Embryonic facial prominence (tissue), 1 donor: ENCODE data around the gene STX10.

ENCODE experiments used
- DNase-seq: peaks from one replicate; pipeline ENCODE4 v3.0.0-alpha.2; 2016; ENCODE audit errors: extremely low spot score

The STX10 gene

DNA sequence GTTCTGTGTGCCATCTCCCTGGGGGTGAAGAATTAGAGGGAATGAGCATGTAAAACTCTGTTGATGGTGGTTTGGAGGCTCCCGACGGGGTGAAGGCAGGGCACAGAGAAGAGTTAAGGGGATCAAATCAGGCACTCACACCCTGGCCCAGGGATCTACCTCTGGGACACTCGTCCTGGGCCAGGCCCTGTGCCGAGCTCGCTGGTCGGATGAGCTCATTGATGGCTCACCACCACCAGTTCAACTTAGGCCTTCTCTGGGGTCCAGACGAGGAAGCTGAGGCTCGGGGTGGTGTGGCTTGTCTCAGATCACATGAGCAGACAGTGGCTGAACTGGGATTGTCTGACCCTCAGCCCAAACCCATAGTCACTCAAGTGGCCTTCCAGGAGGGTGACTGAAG lies 30.5 kb downstream of the STX10 start:
- DNase-seq: no peak

GRCh38 chr19:13118424-13119193 lies 31.6 kb downstream of the STX10 start:
- no peak for DNase-seq

DNA sequence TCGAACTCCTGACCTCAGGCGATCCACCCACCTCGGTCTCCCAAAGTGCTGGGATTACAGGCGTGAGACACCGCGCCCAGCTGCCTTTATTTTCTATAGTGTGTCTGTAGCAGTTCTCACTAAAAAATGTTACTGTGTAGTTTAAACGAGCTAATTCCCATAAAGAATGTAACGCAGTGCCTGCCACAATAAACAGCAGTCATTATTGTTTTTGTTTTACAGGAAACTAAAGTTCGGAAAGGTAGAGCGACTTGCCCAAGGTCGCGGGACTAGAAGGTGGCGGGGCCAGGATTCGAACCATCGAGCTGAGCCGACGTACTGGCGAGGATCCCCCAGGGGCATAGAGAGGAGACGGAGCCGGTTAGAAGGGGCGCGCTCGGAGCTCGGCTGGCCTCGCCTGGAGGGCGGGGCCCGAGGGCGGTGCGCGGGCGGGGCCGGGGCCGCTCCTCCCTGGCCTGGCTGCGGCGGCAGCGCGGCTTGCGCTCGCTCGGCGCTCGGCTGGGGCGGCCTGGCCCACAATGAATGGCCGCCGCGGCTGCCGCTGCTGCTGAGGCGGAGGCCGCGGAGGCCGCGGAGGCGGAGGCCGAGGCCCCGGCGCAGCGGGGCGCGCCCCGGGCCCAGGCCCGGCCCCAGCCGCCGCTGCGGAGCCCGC lies 32.3 kb downstream of the STX10 start, which contains the start of gene NACC1:
Gene NACC1 (plus strand): TSS at position 493 of the 652 bp plus-strand sequence. CDS start 16,944 bp downstream, outside the sequence.
- peak; percentile 89 for DNase-seq

- DNase-seq: no peak
These were observed 32.9 kb downstream of the STX10 start for GRCh38 chr19:13117176-13117771.

DNA sequence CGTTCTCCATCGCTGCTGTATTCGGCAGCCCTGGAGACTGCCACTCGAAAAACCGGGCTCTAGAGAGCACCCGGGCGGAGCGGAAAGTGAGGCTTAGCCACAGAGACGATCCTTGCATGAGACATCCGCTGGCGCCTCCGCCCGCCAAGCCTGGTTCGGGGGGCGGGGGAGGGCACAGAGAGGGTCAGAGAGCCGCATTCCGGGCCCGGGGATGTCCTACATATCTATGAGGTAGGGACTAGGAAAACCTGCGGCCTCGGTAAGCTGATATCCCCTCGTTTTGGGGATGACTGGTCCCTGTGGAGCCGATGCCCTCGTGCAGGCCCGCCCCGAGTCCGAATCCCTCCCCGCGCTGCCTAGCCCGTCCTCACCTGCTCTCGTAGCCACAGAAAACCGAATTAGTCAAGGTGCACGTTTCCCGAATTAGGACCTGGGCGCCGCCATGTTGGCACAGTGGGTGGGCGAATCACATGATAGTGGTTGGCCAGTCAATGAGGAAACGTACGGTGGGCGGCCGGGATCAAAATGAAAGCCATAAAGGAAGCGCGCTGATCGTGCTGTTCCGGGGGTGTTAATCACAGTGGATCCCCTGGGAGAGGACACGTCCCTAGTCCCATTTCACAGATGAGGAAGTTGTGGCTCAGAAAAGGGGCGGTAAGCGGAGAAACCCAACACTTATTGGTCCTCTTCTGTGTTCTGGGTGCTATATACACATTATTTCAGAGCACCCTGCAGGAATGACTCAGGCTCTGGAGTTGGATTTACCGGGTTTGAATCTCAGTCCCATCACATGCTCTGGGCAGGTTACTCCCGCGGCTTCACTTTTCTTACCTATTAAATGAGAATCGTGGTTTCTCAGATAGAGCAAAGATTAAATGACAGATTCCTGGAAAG lies 33.6 kb downstream of the STX10 start, which contains the start of gene TRMT1:
Gene TRMT1 (minus strand): TSS at position 459 of the 894 bp plus-strand sequence. CDS start 341 bp downstream, at position 118.
- DNase-seq: peak; percentile 83

- no peak for DNase-seq
These were observed 34.3 kb downstream of the STX10 start for GRCh38 chr19:13115936-13116281.

DNA sequence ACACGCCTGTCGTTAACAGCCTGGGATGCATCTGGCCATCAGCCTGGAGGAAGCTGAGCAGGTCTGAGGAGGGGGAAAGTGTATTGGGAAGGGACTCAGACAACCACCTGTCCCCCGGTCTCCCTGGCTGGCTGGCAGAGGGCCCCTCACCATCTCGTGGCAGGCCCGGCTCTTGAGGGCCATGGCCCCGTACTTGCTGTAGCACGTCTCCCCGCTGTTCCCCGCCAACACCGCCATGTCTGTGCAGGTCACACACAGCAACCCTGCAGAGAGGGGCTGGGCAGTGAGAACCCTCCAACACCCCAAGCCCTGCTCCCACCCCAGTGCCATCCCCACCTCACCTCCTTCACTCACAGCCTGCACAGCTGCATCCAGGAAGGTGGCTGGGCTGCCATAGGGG lies 37.6 kb downstream of the STX10 start:
- DNase-seq: no peak

- no peak for DNase-seq
These were observed 40.0 kb downstream of the STX10 start for GRCh38 chr19:13110099-13110610.

DNA sequence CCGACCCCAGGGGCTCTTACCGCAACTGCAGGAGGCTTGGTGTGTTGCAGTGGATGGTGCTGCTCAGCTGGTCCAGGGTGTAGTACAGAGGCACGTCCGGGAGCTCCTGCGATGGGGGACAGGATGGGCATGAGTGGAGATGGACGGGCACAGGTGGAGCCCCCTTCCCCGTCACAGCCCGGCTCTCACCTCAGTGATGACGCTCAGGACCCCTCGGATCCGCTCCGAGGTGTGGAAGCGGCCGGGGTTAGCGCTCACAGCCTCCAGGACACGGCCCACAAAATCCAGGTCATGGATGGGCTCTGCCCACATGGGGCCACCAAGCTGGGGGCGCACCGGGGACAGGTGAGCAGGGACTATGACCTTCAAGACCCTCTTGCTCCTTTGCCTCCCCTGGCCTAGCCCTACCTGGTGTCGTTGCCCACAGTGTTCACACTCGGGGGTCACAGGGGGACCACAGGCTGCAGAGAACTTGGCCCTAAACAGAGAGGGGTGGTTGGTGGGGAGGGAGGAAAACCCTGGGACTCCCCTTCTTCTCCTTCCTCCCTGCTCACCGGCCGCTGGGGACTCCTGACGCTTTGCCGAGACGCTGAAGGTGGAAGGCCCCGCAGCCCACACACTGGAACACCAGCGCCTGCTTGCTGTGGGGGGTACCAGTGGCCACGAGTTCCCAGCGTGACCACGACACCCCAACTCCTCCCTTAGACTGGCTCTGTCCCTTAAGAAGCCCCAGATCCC lies 40.6 kb downstream of the STX10 start:
- DNase-seq: no peak

DNA sequence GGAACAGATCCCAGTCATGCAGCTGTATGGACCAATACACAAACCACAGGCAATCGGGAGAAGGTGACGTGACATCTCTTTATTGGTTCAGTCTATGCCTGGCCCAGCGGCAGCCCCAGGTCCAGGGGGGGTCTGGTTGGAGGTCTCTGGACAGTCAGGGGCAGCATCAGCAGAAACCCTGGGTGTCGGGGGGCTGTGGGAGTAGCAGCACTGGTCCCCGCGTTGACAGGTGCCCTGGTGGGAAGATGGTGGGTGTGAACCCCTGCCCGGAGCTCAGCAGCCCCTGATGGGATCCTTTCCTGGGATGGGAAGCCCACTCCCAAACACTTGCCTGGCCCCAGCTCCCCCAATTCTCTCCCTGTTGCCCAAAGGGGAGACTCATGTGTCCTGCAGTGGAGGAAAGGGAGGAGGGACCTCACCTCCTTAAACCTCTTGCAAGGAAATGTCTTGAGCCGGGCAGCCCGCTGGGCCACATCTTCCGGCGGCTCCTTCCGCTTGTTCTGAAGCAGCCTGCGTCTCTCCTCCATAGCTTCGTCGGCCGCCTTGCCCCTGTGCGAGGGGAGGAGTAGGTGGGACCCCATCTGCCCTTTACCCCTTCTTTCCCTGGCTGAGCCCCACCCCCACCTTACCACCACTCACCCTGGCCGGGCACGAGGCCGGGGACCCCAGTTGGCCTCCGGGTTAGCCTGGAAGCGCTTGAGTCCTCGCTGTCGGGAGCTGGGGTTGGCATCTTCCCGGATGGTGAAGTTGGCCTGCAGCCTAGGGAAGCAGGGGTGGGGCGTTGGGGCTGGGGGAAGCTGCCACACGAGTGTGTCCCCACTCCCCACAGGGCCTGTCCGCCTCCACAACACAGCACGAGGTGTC lies 45.1 kb downstream of the STX10 start:
- no peak for DNase-seq

DNA sequence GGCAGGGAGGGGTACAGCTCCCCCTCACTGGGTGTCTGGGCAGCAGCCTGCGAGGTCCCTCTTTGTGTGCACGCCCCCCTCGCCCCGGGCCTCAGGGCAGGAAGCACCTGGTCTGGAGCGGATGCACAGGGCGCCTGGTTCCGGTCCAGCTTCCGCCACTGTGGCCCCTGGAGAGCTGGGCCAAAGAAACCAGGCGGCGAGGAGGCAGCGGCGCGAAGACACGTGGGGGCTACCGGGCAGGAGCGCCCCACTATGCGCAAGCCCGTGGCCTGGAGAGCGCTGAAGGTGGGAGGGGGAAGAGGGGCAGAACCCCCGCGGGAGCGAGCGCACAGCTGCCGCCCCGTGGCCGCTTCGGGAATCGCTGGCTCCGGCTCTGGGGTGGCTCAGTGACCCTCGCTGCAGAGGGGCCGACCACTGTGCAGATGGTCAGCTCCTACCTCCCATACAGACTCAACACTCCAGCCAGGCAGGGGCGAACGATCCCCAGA lies 45.8 kb downstream of the STX10 start:
- DNase-seq: no peak

DNA sequence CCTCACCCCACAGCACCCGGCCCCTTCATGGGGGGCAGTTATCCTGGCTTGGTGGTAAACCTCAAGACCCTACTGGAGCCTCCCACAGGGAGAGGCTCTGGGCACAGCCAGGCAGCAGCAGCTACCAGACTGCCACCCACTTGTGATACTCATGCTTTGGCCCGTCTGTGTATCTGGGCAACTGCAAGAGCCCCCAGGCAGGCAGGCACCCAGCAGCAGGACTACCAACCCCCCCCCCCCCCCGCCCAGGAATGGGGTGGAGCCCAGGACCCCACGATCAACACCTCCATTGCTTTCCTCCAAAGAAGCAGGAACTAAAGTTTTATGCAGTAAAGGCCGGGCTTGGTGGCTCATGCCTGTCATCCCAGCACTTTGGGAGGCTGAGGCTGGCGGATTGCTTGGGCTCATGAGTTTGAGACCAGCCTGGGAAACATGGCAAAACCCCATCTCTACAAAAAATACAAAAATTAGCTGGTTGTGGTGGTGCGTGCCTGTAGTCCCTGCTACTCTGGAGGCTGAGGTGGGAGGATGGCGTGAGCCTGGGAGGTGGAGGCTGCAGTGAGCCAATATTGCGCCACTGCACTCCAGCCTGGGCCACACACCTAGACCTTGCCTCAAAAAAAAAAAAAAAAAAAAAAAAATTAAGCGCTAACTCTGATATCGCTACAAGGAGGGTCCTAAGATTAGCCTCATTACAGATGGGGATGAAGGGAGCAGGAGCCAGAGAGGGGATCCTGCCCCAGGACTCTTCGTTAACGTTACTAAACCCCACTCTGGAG lies 46.4 kb downstream of the STX10 start:
- DNase-seq: no peak

GRCh38 chr19:13102666-13103580 lies 47.3 kb downstream of the STX10 start, which contains the start of gene LYL1:
Gene LYL1, minus strand, starts transcription at chr19:13102858. Its CDS starts 1,687 bp downstream, at chr19:13101171.
- DNase-seq: no peak

DNA sequence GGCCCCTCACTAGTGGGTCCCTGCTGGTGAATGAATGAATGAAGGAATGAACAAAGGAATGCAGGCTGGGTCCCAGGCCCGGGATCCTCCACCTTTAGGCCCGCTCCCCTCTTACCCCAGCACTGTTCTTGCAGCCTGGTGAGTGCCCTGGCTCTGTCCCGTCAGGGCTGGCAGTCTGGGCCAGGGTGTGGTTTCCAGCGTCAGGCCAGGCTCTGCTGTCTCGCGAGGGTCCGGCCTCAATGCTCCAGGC lies 47.8 kb downstream of the STX10 start:
- no peak for DNase-seq

DNA sequence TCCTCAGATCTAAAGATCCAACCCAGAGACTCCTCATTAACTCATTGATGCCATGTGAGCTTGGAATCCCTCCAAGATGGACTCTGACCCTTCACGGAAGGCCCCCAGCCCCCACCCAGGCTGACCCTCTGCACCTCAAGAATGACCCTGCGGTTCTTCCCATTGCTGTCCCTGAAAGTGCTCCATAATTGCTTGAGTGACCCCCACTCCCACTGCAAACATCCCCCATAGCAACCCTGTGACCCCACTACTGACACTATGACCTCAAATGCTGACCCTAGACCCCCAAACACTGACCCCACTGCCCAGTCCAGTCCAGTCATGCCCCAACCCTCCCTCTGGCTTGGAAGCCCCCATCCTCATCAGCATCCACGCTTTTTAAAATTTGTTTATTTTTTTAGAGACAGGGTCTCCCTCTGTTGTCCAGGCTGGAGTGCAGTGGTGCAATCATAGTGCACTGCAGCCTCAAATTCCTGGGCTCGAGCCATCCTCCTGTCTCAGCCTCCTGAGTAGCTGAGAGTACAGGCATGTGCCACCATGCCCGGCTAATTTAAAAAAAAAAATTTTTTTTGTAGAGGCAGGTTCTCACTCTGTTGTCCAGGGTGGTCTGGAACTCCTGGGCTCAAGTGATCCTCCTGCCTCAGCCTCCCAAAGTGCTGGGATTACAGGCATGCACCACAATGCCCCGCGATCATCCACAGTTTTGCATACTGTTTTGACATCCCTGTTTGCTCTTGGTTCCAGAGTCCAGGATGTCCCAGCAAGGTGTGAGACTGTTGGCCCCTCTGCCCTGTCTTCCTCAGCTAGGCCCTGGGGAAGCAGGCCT lies 48.4 kb downstream of the STX10 start:
- DNase-seq: no peak

DNA sequence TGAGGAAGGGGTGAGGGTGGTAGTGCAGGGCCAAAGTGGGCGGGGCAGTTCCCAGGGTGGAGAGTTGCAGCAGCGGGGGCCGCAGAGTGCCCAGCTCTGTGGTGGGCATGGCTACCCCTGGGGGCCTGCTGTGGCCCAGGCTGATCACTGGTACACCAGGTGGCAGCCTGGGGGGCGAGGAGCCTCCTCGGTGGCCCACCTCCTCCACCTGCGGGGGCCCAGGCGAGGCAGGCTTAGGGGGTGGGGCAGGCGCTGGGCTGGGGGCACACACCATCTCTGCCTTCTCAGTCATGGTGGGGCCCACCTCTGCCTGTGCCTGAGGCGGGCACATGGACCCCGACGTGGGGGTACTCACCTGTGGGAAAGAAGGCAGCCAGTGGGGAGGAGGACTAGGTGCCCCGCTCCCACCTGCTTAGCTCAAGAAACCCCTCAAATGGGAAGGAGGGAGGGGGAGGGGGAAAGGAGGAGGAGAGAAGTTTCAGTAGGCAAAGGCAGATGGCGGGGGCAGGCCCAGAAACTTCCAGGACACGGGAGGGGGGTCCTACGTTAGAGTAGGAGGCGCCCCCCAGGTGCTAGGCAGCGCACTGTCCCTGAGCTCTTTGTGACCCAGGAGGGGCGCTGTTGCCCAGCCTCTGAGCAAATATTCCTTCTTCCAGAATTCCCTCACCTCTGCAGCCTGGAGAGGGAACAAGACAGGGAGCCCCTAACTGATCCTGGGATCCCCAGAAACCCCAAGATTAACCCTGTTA lies 49.2 kb downstream of the STX10 start:
- no peak for DNase-seq
